ENCODE results near the gene REST. TPM values are rescaled to one million over a fixed set of nuclear protein-coding genes. Genes with fewer than 3 reads are reported as not detected.

REST gene
- total RNA-seq, 1 donor from 2014 or later = 24.2 TPM

Other genes starting within 250 kb of the REST start
- 64.8 TPM for gene HOPX, start 226.6 kb upstream of the REST start, total RNA-seq
- gene SPINK2, start 86.2 kb upstream of the REST start, total RNA-seq = 0.74 TPM
- gene NOA1, start 69.7 kb downstream of the REST start, total RNA-seq = 13.0 TPM
- gene POLR2B, start 71.0 kb downstream of the REST start, total RNA-seq = 68.3 TPM
- 723 TPM for gene IGFBP7, start 202.5 kb downstream of the REST start, total RNA-seq

All from left ventricle myocardium superior (tissue), 1 donor.